WI38 (cell line): Measurements from ENCODE around the gene RTN3.

Experiments used
- H3K4me3 ChIP-seq: 2 replicates; pipeline ENCODE4 v1.5.1; 2011; ENCODE audit warnings: low read depth, mild to moderate bottlenecking, control low read depth, low read length
- CTCF ChIP-seq: IDR thresholded peaks from 2 replicates; pipeline ENCODE4 v1.5.1; 2012; ENCODE audit warnings: low read depth, mild to moderate bottlenecking, control low read depth, low read length

RTN3 gene

GRCh38 chr11:63766531-63767235, 85.4 kb downstream of the RTN3 start:
- peak overlapping the region; percentile 91 for H3K4me3 ChIP-seq
- TF ChIP-seq CTCF: no peak

- TF ChIP-seq CTCF: no peak
- peak overlapping the region; percentile 91 for H3K4me3 ChIP-seq
Observed at GRCh38 chr11:63767267-63767564, 85.9 kb downstream of the RTN3 start.

GRCh38 chr11:63767565-63768236, 86.4 kb downstream of the RTN3 start:
- H3K4me3 ChIP-seq: peak overlapping the region; percentile 91
- no peak; the same call in 1 of the 2 replicates for TF ChIP-seq CTCF

- no peak; the same call in 1 of the 2 replicates for TF ChIP-seq CTCF
- peak within 1 kb of the TSS; percentile 91 for H3K4me3 ChIP-seq
Observed at GRCh38 chr11:63768237-63769041, 87.1 kb downstream of the RTN3 start, which contains the start of gene ZFTA. TSS of gene ZFTA (minus strand) at chr11:63768775. CDS start at chr11:63768622, 153 bp downstream.

GRCh38 chr11:63769042-63769713, 87.9 kb downstream of the RTN3 start:
- no peak for TF ChIP-seq CTCF
- H3K4me3 ChIP-seq: peak overlapping the region; percentile 65

GRCh38 chr11:63769714-63770455, 88.6 kb downstream of the RTN3 start:
- H3K4me3 ChIP-seq: peak overlapping the region; percentile 65
- no peak for TF ChIP-seq CTCF
